Mesenchymal stem cell (in vitro differentiated cells and primary cell): ENCODE measurements around the gene BIRC3.

ENCODE experiments used
- DNase-seq: peaks from one replicate; pipeline ENCODE4 v3.0.0-alpha.2; 2013
- H2AFZ ChIP-seq: one replicate; pipeline ENCODE4 v1.6.1; 2013; ENCODE audit warnings: low read depth, mild to moderate bottlenecking, control low read depth, inconsistent platforms, low read length, moderate library complexity
- H2AK5ac ChIP-seq: 2 replicates; pipeline ENCODE4 v1.6.1; 2013; ENCODE audit warnings: low read length, moderate library complexity, mild to moderate bottlenecking, inconsistent platforms; ENCODE audit not compliant: severe bottlenecking
- H2BK120ac ChIP-seq: one replicate; pipeline ENCODE4 v1.6.1; 2013; ENCODE audit warnings: low read depth, mild to moderate bottlenecking, inconsistent platforms, low read length, moderate library complexity
- H2BK12ac ChIP-seq, 2 experiments: one replicate each; pipeline ENCODE4 v1.6.1; 2013; ENCODE audit warnings: inconsistent platforms in 2 of 2, low read length in 2 of 2, mild to moderate bottlenecking in 2 of 2, moderate library complexity in 2 of 2, control low read depth in 1 of 2
- H2BK15ac ChIP-seq: one replicate; pipeline ENCODE4 v1.6.1; 2013; ENCODE audit warnings: mild to moderate bottlenecking, low read depth, inconsistent platforms; ENCODE audit not compliant: poor library complexity, severe bottlenecking
- H2BK5ac ChIP-seq: 2 replicates; pipeline ENCODE4 v1.6.1; 2013; ENCODE audit warnings: low read depth, mild to moderate bottlenecking, low read length, control low read depth, inconsistent platforms; ENCODE audit not compliant: poor library complexity, severe bottlenecking
- H3K14ac ChIP-seq, 2 experiments: one replicate each; pipeline ENCODE4 v1.6.1; 2013; ENCODE audit warnings: inconsistent platforms in 2 of 2, low read length in 2 of 2, control low read depth in 1 of 2, mild to moderate bottlenecking in 1 of 2, moderate library complexity in 1 of 2
- H3K18ac ChIP-seq, 2 experiments: one replicate each; pipeline ENCODE4 v1.6.1; 2013; ENCODE audit warnings: inconsistent platforms in 2 of 2, low read length in 2 of 2, control low read depth in 1 of 2, low read depth in 1 of 2, mild to moderate bottlenecking in 1 of 2
- H3K23ac ChIP-seq, 2 experiments: one replicate each; pipeline ENCODE4 v1.6.1; 2013; ENCODE audit warnings: inconsistent platforms in 2 of 2, low read length in 2 of 2, mild to moderate bottlenecking in 2 of 2, moderate library complexity in 2 of 2, control low read depth in 1 of 2
- H3K27ac ChIP-seq: 2 replicates; pipeline ENCODE4 v1.5.1; 2013; ENCODE audit warnings: mild to moderate bottlenecking, moderate library complexity, low read length, control low read depth, inconsistent platforms; ENCODE audit not compliant: poor library complexity, severe bottlenecking
- H3K27me3 ChIP-seq, 2 experiments: 2 replicates each; pipeline versions ENCODE4 v1.6.1 to v1.7.0; 2013; ENCODE audit warnings: low read length in 2 of 2, mild to moderate bottlenecking in 2 of 2, moderate library complexity in 2 of 2, control low read depth in 1 of 2, inconsistent platforms in 1 of 2; ENCODE audit not compliant: control insufficient read depth in 1 of 2, insufficient read depth in 1 of 2
- H3K36me3 ChIP-seq, 2 experiments: 2 replicates each; pipeline versions ENCODE4 v1.6.1 to v1.7.0; 2013; ENCODE audit warnings: low read length in 2 of 2, control low read depth in 1 of 2, inconsistent platforms in 1 of 2, low read depth in 1 of 2, mild to moderate bottlenecking in 1 of 2; ENCODE audit not compliant: insufficient read depth in 2 of 2, control insufficient read depth in 1 of 2
- H3K4ac ChIP-seq, 2 experiments: one replicate each; pipeline ENCODE4 v1.6.1; 2013; ENCODE audit warnings: inconsistent platforms in 2 of 2, low read length in 2 of 2, mild to moderate bottlenecking in 2 of 2, moderate library complexity in 2 of 2, control low read depth in 1 of 2, low read depth in 1 of 2
- H3K4me1 ChIP-seq: 2 replicates; pipeline ENCODE4 v1.6.1; 2013; ENCODE audit warnings: low read depth, low read length, control low read depth; ENCODE audit not compliant: control insufficient read depth, insufficient read depth
- H3K4me2 ChIP-seq: 2 replicates; pipeline ENCODE4 v1.6.1; 2013; ENCODE audit warnings: low read length, mild to moderate bottlenecking, inconsistent platforms; ENCODE audit not compliant: poor library complexity, severe bottlenecking
- H3K4me3 ChIP-seq, 2 experiments: 2 replicates each; pipeline versions ENCODE4 v1.5.1 to v1.7.0; 2013; ENCODE audit warnings: low read length in 2 of 2, mild to moderate bottlenecking in 2 of 2, control low read depth in 1 of 2, low read depth in 1 of 2; ENCODE audit not compliant: insufficient read depth in 1 of 2
- H3K79me1 ChIP-seq: replicated peaks from 2 replicates; pipeline ENCODE4 v1.6.1; 2013; ENCODE audit warnings: mild to moderate bottlenecking, control low read depth, low read length, inconsistent platforms; ENCODE audit not compliant: poor library complexity, severe bottlenecking
- H3K9ac ChIP-seq: 2 replicates; pipeline ENCODE4 v1.7.0; 2013; ENCODE audit warnings: mild to moderate bottlenecking, low read length, moderate library complexity
- H3K9me3 ChIP-seq: 2 replicates; pipeline ENCODE4 v1.7.0; 2013; ENCODE audit warnings: mild to moderate bottlenecking, low read length; ENCODE audit not compliant: control insufficient read depth
- H4K8ac ChIP-seq: one replicate; pipeline ENCODE4 v1.6.1; 2013; ENCODE audit warnings: inconsistent platforms, mild to moderate bottlenecking, low read length, moderate library complexity
- H4K91ac ChIP-seq: one replicate; pipeline ENCODE4 v1.6.1; 2013; ENCODE audit warnings: mild to moderate bottlenecking, low read length, inconsistent platforms
- WGBS: methylation state at CpG from one replicate; pipeline ENCODE4 v1.1.7; 2013; ENCODE audit warnings: mixed read lengths; 5-methylcytosine and 5-hydroxymethylcytosine counted together

BIRC3 gene

GRCh38 chr11:102314784-102315183 lies 2.5 kb upstream of the BIRC3 start:
- no peaks in the 10 kb centered on the region for H3K36me3 ChIP-seq
- no CpG with 5 or more reads among the region's 2 CpGs for WGBS

GRCh38 chr11:102316346-102316904 lies 859 bp upstream of the BIRC3 start:
- Histone ChIP-seq H2BK5ac (no peak overlapping the region), H3K36me3 (no peaks in the 10 kb centered on the region), H4K8ac (no peak overlapping the region), H2BK12ac (no peak overlapping the region), H3K27me3 (no peaks in the 10 kb centered on the region), H3K18ac (no peak overlapping the region), H3K4me3 (no peak overlapping the region), H2AK5ac (no peak overlapping the region), H3K9me3 (no peaks in the 10 kb centered on the region), H3K14ac (no peak overlapping the region), H3K4me2 (no peak overlapping the region), H2BK120ac (no peak overlapping the region), H3K4me1 (peaks cover 5% of the 10 kb centered on the region), H2BK15ac (no peak overlapping the region), H2AFZ (no peak overlapping the region), H3K9ac (no peak overlapping the region), H3K4ac (no peak overlapping the region), H3K23ac (no peak overlapping the region), H3K27ac (no peak overlapping the region), H3K79me1 (no peaks in the 10 kb centered on the region), H4K91ac (no peak overlapping the region)
- WGBS: 58% methylated on average over 4 of the region's 4 CpGs
- DNase-seq: no peak

More at GRCh38 chr11:102314784-102315183, 2.5 kb upstream of the BIRC3 start:
- no peak overlapping the region for H3K18ac ChIP-seq
- no peak overlapping the region for H3K27ac ChIP-seq
- H3K9me3 ChIP-seq: no peaks in the 10 kb centered on the region
- H3K4me3 ChIP-seq: no peak overlapping the region
- no peak for DNase-seq
- H3K4me2 ChIP-seq: no peak overlapping the region
- no peak overlapping the region for H4K8ac ChIP-seq
- H3K14ac ChIP-seq: no peak overlapping the region
- H2BK15ac ChIP-seq: no peak overlapping the region
- no peaks in the 10 kb centered on the region for H3K79me1 ChIP-seq
- H3K9ac ChIP-seq: no peak overlapping the region
- H2AFZ ChIP-seq: no peak overlapping the region
- H3K27me3 ChIP-seq: no peaks in the 10 kb centered on the region
- no peak overlapping the region for H2AK5ac ChIP-seq
- no peak overlapping the region for H2BK5ac ChIP-seq
- no peak overlapping the region for H3K23ac ChIP-seq
- no peak overlapping the region for H4K91ac ChIP-seq
- H2BK12ac ChIP-seq: no peak overlapping the region
- peaks cover 5% of the 10 kb centered on the region for H3K4me1 ChIP-seq
- H2BK120ac ChIP-seq: no peak overlapping the region
- H3K4ac ChIP-seq: no peak overlapping the region

- H4K8ac ChIP-seq: no peak overlapping the region
- H2AK5ac ChIP-seq: no peak overlapping the region
- H3K4me1 ChIP-seq: peaks cover 5% of the 10 kb centered on the region
- no peaks in the 10 kb centered on the region for H3K36me3 ChIP-seq
- peak overlapping the region; percentile 59 for H3K4me2 ChIP-seq
- H3K79me1 ChIP-seq: no peaks in the 10 kb centered on the region
- peak overlapping the region in 1 of 2 experiments; percentile 19 for H2BK12ac ChIP-seq
- H2AFZ ChIP-seq: no peak overlapping the region
- 62% methylated on average over 5 of the region's 7 CpGs for WGBS
- H3K27ac ChIP-seq: no peak overlapping the region
- no peak overlapping the region for H3K14ac ChIP-seq
- H2BK5ac ChIP-seq: peak overlapping the region; percentile 37
- H3K4ac ChIP-seq: no peak overlapping the region
- H3K27me3 ChIP-seq: no peaks in the 10 kb centered on the region
- no peak overlapping the region for H2BK15ac ChIP-seq
- H3K18ac ChIP-seq: no peak overlapping the region
- H3K9ac ChIP-seq: peak overlapping the region; percentile 80
- no peak overlapping the region for H4K91ac ChIP-seq
- H3K23ac ChIP-seq: no peak overlapping the region
- no peak for DNase-seq
- no peak overlapping the region for H2BK120ac ChIP-seq
- H3K9me3 ChIP-seq: no peaks in the 10 kb centered on the region
- H3K4me3 ChIP-seq: peak overlapping the region; percentile 59 to 87
Observed at GRCh38 chr11:102317768-102318103, 452 bp downstream of the BIRC3 start.

DNA sequence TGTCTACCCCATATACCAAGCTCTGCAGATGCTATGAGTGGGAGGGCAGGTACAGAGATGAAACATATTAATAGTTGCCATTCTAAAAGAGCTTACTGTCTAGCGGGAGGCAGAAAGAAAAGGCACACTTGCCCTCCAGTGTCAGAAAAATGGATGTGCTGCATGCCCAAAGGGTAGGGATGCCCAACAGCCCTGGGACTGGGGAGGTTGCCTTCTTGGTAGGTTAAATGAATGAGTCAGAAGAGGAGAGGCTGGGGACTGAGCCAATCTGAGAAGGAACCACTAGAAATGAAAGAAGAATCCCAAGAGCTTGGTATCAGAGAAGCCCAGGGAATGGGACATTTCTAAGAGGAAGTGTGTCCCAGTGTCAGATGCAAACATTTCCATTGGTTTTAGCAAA lies 1.2 kb downstream of the BIRC3 start:
- Histone ChIP-seq H2AK5ac (no peak overlapping the region), H3K9me3 (no peaks in the 10 kb centered on the region), H3K4me3 (no peak overlapping the region), H3K79me1 (no peaks in the 10 kb centered on the region), H3K4me1 (peaks cover 3% of the 10 kb centered on the region), H3K14ac (no peak overlapping the region), H4K91ac (no peak overlapping the region), H2BK15ac (no peak overlapping the region), H3K4ac (no peak overlapping the region), H3K27ac (no peak overlapping the region), H2AFZ (no peak overlapping the region), H3K23ac (no peak overlapping the region), H3K4me2 (no peak overlapping the region), H3K36me3 (no peaks in the 10 kb centered on the region), H2BK120ac (no peak overlapping the region), H4K8ac (no peak overlapping the region), H2BK12ac (no peak overlapping the region), H3K27me3 (no peaks in the 10 kb centered on the region), H3K18ac (no peak overlapping the region), H3K9ac (no peak overlapping the region), H2BK5ac (no peak overlapping the region)
- WGBS: 98% methylated on average over 1 of the region's 1 CpG
- no peak for DNase-seq
